Keratinocyte (primary cell): ENCODE measurements around the gene PGM1. TPM values are rescaled to one million over a fixed set of nuclear protein-coding genes. Genes with fewer than 3 reads are reported as not detected.

Experiments
- DNase-seq: peaks from one replicate; pipeline ENCODE4 v3.0.0-alpha.2; 2011; ENCODE audit warnings: low read depth, missing footprints, low spot score
- FAIRE-seq: peaks from 2 replicates; lab custom pipeline; 2011; peaks lifted over from hg19 to GRCh38; lab: Jason Lieb, UNC
- H2AFZ ChIP-seq: 2 replicates; pipeline ENCODE4 v1.6.0; 2012; ENCODE audit warnings: low read length, control low read depth, inconsistent platforms; ENCODE audit not compliant: control insufficient read depth
- H3K27ac ChIP-seq: 2 replicates; pipeline ENCODE4 v1.5.1; 2011; ENCODE audit warnings: low read length; ENCODE audit not compliant: control insufficient read depth, insufficient read depth
- H3K27me3 ChIP-seq: 3 replicates; pipeline ENCODE4 v1.6.0; 2011; ENCODE audit warnings: low read length; ENCODE audit not compliant: control insufficient read depth, insufficient read depth; ENCODE audit errors: extremely low read depth
- H3K36me3 ChIP-seq, 2 experiments: 2 replicates in 1 of 2; 3 replicates in 1 of 2; pipeline ENCODE4 v1.5.1; 2011; ENCODE audit warnings: low read length in 2 of 2, mild to moderate bottlenecking in 1 of 2; ENCODE audit not compliant: control insufficient read depth in 2 of 2, insufficient read depth in 2 of 2; ENCODE audit errors: extremely low read depth in 1 of 2
- H3K4me1 ChIP-seq: 3 replicates; pipeline ENCODE4 v1.5.1; 2011; ENCODE audit warnings: low read length; ENCODE audit not compliant: control insufficient read depth, insufficient read depth; ENCODE audit errors: extremely low read depth
- H3K4me2 ChIP-seq: 3 replicates; pipeline ENCODE4 v1.6.0; 2011; ENCODE audit warnings: low read depth, low read length; ENCODE audit not compliant: control insufficient read depth, insufficient read depth; ENCODE audit errors: extremely low read depth
- H3K4me3 ChIP-seq, 3 experiments: fragments of 200-600 bp in 1 of 3; sonication (generic) in 1 of 3; 2 replicates in 2 of 3; 3 replicates in 1 of 3; pipeline ENCODE4 v1.5.1; 2011 to 2016; ENCODE audit warnings: low read length in 3 of 3, mild to moderate bottlenecking in 3 of 3, control low read depth in 2 of 3, inconsistent platforms in 1 of 3, low read depth in 1 of 3, mixed read lengths in 1 of 3, mixed run types in 1 of 3, moderate library complexity in 1 of 3; ENCODE audit not compliant: control insufficient read depth in 2 of 3, insufficient read depth in 2 of 3; ENCODE audit errors: extremely low read depth in 1 of 3
- H3K79me2 ChIP-seq: 2 replicates; pipeline ENCODE4 v1.6.0; 2012; ENCODE audit warnings: low read length; ENCODE audit not compliant: control insufficient read depth, insufficient read depth
- H3K9ac ChIP-seq: 3 replicates; pipeline ENCODE4 v1.6.0; 2011; ENCODE audit warnings: low read length; ENCODE audit not compliant: control insufficient read depth, insufficient read depth; ENCODE audit errors: extremely low read depth
- H3K9me1 ChIP-seq: 3 replicates; pipeline ENCODE4 v1.6.0; 2011; ENCODE audit warnings: low read length; ENCODE audit not compliant: control insufficient read depth, insufficient read depth; ENCODE audit errors: extremely low read depth
- H3K9me3 ChIP-seq: 2 replicates; pipeline ENCODE4 v1.5.1; 2012; ENCODE audit warnings: low read depth, low read length; ENCODE audit not compliant: control insufficient read depth
- H4K20me1 ChIP-seq: 3 replicates; pipeline ENCODE4 v1.6.0; 2011; ENCODE audit warnings: low read length; ENCODE audit not compliant: control insufficient read depth, insufficient read depth; ENCODE audit errors: extremely low read depth
- CTCF ChIP-seq, 3 experiments: IDR thresholded peaks in 1 of 3; conservative IDR thresholded peaks in 1 of 3; optimal IDR thresholded peaks in 1 of 3; 2 replicates in 2 of 3; 3 replicates in 1 of 3; pipeline versions ENCODE3 to v1.5.1; 2011; ENCODE audit warnings: low read length in 3 of 3, mild to moderate bottlenecking in 3 of 3, moderate library complexity in 2 of 3, control low read depth in 1 of 3, inconsistent platforms in 1 of 3; ENCODE audit not compliant: insufficient read depth in 2 of 3; ENCODE audit errors: extremely low read depth in 1 of 3
- EZH2 ChIP-seq: IDR thresholded peaks from one replicate; pipeline ENCODE4 v1.6.1; 2012; ENCODE audit warnings: inconsistent platforms, mild to moderate bottlenecking, low read length, moderate library complexity
- dilution Hi-C: fragments of 300-500 bp; cut with MboI; formaldehyde crosslinking; loops from one replicate; pipeline ENCODE4 v1.7.0; 2020; ENCODE audit warnings: low sequenced_read_pairs; ENCODE audit not compliant: extremely low pct_ligation_motif_present
- polyA plus RNA-seq, 5 experiments: library from polyadenylated mRNA; depleted of rRNA in 3 of 5; stranded (reverse) in 3 of 5; stranded (forward) in 1 of 5; unstranded in 1 of 5; fragments of >200 nt; gene quantifications; 1 replicate in 1 of 5; 2 replicates in 3 of 5; 3 replicates in 1 of 5; pipeline versions ENCODE4 v1.2.1 to v1.2.3, GENCODE V29; 2011 to 2012; ENCODE audit warnings: missing spikeins in 2 of 5, low read depth in 1 of 5, low replicate concordance in 1 of 5

The PGM1 gene
- polyA plus RNA-seq, 1 donor (not counting 4 experiments of a cell fraction or from before 2014, with no cell fraction given): 38.9 TPM

- peaks cover 12% of the 10 kb centered on the region for H3K79me2 ChIP-seq
- dilution Hi-C loops: no loop called here
- FAIRE-seq (no peak), DNase-seq (no peak)
- no peaks in the 10 kb centered on the region for H3K27me3 ChIP-seq
- no peak overlapping the region for H3K4me3 ChIP-seq
- TF ChIP-seq CTCF (optimal IDR thresholded peaks at IDR 0.05 in 1 of 3, IDR thresholded peaks at IDR 0.05 in 1 of 3, conservative IDR thresholded peaks at IDR 0.05 in 1 of 3; ENCODE audit: extremely low read depth in 1 of 3, insufficient read depth in 2 of 3, low read length in 3 of 3) (no peak), EZH2 (no peak)
- no peaks in the 10 kb centered on the region for H3K4me1 ChIP-seq
- no peak overlapping the region for H3K9ac ChIP-seq
- H2AFZ ChIP-seq: no peak overlapping the region
- no peak overlapping the region for H3K4me2 ChIP-seq
- H3K9me1 ChIP-seq: peaks cover 4% of the 10 kb centered on the region
- H3K36me3 ChIP-seq: no peaks in the 10 kb centered on the region
- H4K20me1 ChIP-seq: no peaks in the 10 kb centered on the region
- no peak overlapping the region for H3K27ac ChIP-seq
- no peaks in the 10 kb centered on the region for H3K9me3 ChIP-seq
These were observed 7.0 kb downstream of the PGM1 start for GRCh38 chr1:63600248-63600647.

- H3K4me3 ChIP-seq: no peak overlapping the region
- H3K27ac ChIP-seq: no peak overlapping the region
- H3K36me3 ChIP-seq: no peaks in the 10 kb centered on the region
- H3K9ac ChIP-seq: no peak overlapping the region
- no peak overlapping the region for H3K4me2 ChIP-seq
- no peak for FAIRE-seq
- dilution Hi-C loops: no loop called here
- no peaks in the 10 kb centered on the region for H3K27me3 ChIP-seq
- H3K79me2 ChIP-seq: peaks cover 9% of the 10 kb centered on the region
- no peak for DNase-seq
- no peaks in the 10 kb centered on the region for H3K9me3 ChIP-seq
- H4K20me1 ChIP-seq: no peaks in the 10 kb centered on the region
- no peaks in the 10 kb centered on the region for H3K4me1 ChIP-seq
- TF ChIP-seq CTCF (optimal IDR thresholded peaks at IDR 0.05 in 1 of 3, IDR thresholded peaks at IDR 0.05 in 1 of 3, conservative IDR thresholded peaks at IDR 0.05 in 1 of 3; ENCODE audit: extremely low read depth in 1 of 3, insufficient read depth in 2 of 3, low read length in 3 of 3) (no peak), EZH2 (no peak)
- H3K9me1 ChIP-seq: peaks cover 4% of the 10 kb centered on the region
- no peak overlapping the region for H2AFZ ChIP-seq
These were observed 7.8 kb downstream of the PGM1 start for GRCh38 chr1:63601061-63601460.
